BJ (cell line): Measurements from ENCODE around the gene CCDC181. TPM values are rescaled to one million over a fixed set of nuclear protein-coding genes. Genes with fewer than 3 reads are reported as not detected.

Experiments
- CTCF ChIA-PET: fragments of 350-600 bp; formaldehyde crosslinking; extraction: SDS; loops from one replicate; lab custom pipeline; 2021; ENCODE audit warnings: antibody characterized with exemption, inconsistent platforms; lab: Yijun Ruan, JAX
- POLR2A ChIA-PET: fragments of 300-600 bp; sonication (Branson Sonifier 250); formaldehyde crosslinking; extraction: SDS; loops from one replicate; lab custom pipeline; 2021; ENCODE audit warnings: antibody characterized with exemption; lab: Charles Lee
- DNase-seq: peaks from one replicate; pipeline ENCODE4 v3.0.0-alpha.2; 2011; ENCODE audit warnings: low read depth
- H3K27me3 ChIP-seq: 2 replicates; pipeline ENCODE4 v1.6.0; 2011; ENCODE audit warnings: low read length; ENCODE audit not compliant: control insufficient read depth, insufficient read depth
- H3K36me3 ChIP-seq: 2 replicates; pipeline ENCODE4 v1.5.1; 2011; ENCODE audit warnings: low read length; ENCODE audit not compliant: control insufficient read depth, insufficient read depth
- H3K4me3 ChIP-seq: 2 replicates; pipeline ENCODE4 v1.5.1; 2011; ENCODE audit warnings: low read depth, mild to moderate bottlenecking, control low read depth, low read length
- polyA minus RNA-seq: library from RNA; depleted of rRNA, polyadenylated mRNA; stranded (reverse); fragments of >200 nt; gene quantifications from 2 replicates; pipeline ENCODE4 v1.2.3, GENCODE V29; 2011; rRNA and poly(A)+ RNA removed
- polyA plus RNA-seq: library from polyadenylated mRNA; depleted of rRNA; stranded (reverse); fragments of >200 nt; gene quantifications from 2 replicates; pipeline ENCODE4 v1.2.3, GENCODE V29; 2011; rRNA removed
- TF ChIP-seq, protein P1 (sequence below): IDR thresholded peaks from 2 replicates; pipeline ENCODE4 v1.5.1; 2011; ENCODE audit warnings: low read depth, mild to moderate bottlenecking, control low read depth, inconsistent platforms, low read length, moderate library complexity; ENCODE audit not compliant: insufficient read depth

Gene CCDC181
- polyA plus RNA-seq (not detected in 2 replicates), polyA minus RNA-seq (not detected in 2 replicates)

DNA sequence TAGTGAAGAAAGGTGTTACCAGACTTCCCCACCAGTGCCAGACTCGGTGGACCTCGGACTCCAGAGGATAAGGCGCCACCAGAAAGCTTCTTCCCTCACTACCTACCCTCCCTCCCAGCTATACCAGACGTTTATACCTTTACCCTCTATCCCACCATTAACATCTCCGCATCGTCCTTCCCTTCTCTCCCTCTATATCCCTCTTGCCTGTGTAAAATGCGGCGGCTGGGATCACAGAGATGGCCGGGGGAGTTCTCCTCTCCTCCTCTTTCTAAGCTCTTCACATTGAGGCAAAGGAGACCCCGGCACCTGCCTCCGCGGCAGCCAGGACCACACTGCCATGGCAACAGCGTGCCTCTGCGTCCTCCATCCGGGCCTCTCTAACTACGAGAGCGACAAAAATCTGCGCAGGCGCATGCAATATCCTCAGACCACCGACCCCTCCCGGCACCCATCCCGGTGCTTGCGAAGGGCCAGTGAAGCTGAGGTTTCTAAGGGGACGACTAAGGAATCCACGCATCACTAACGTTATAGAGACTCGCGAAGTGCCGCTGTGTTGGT lies at the start of gene CCDC181:
TSS of gene CCDC181 (minus strand) at position 394 of the 561 bp plus-strand sequence. CDS start 2,547 bp downstream, outside the sequence.
- H3K4me3 ChIP-seq: peak within 1 kb of the TSS; percentile 22
- TF ChIP-seq, protein P1, sequence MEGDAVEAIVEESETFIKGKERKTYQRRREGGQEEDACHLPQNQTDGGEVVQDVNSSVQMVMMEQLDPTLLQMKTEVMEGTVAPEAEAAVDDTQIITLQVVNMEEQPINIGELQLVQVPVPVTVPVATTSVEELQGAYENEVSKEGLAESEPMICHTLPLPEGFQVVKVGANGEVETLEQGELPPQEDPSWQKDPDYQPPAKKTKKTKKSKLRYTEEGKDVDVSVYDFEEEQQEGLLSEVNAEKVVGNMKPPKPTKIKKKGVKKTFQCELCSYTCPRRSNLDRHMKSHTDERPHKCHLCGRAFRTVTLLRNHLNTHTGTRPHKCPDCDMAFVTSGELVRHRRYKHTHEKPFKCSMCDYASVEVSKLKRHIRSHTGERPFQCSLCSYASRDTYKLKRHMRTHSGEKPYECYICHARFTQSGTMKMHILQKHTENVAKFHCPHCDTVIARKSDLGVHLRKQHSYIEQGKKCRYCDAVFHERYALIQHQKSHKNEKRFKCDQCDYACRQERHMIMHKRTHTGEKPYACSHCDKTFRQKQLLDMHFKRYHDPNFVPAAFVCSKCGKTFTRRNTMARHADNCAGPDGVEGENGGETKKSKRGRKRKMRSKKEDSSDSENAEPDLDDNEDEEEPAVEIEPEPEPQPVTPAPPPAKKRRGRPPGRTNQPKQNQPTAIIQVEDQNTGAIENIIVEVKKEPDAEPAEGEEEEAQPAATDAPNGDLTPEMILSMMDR: no peak
- CTCF ChIA-PET: interaction anchor here (0.5 to 0.6 kb wide), 2 partner anchors 679 to 970 kb away, joined by 3 read pairs; no protein-coding TSS in a partner anchor
- DNase-seq: no peak
- POLR2A ChIA-PET: no interaction called here
- peaks cover 2% of the 10 kb centered on the region; the same call in 1 of the 2 replicates for H3K27me3 ChIP-seq
- no peaks in the 10 kb centered on the region for H3K36me3 ChIP-seq

DNA sequence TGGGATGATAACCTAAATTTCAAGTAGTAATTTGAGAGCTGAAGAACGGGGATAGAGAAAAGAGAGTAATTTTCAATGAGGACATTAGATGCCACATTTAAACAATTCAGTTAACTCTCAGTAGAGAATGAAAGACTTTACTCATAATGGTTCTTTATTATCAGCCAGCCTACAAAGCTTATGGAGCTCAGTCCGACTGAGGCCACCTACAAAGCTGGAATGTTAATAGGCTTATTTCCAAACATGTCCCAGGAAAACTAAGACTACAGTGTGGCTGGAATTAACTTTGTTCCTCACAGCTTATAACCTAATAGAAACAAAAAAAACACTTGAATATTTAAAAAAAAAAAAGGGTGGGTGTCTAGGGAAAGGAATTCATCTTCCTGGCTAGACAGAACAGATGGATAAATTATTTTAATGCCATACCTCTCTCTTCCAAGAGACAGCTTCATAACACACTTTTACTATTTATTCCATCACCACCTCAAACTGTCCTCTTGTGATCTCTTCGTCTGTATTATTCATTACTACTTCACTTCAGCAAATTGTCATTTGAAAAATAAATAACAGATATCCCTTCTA lies 48.6 kb upstream of the CCDC181 start:
- ChIA-PET POLR2A (no interaction called here), CTCF (interaction anchor here (1.6 kb wide), 1 partner anchor 74 kb away, joined by 3 read pairs; no protein-coding TSS in a partner anchor)
- Histone ChIP-seq H3K4me3 (no peak overlapping the region), H3K36me3 (0 out of 2 replicates have a peak, but pooled peaks cover 1% of the 10 kb centered on the region), H3K27me3 (no peaks in the 10 kb centered on the region)
- TF ChIP-seq, protein P1: no peak
- DNase-seq: no peak

DNA sequence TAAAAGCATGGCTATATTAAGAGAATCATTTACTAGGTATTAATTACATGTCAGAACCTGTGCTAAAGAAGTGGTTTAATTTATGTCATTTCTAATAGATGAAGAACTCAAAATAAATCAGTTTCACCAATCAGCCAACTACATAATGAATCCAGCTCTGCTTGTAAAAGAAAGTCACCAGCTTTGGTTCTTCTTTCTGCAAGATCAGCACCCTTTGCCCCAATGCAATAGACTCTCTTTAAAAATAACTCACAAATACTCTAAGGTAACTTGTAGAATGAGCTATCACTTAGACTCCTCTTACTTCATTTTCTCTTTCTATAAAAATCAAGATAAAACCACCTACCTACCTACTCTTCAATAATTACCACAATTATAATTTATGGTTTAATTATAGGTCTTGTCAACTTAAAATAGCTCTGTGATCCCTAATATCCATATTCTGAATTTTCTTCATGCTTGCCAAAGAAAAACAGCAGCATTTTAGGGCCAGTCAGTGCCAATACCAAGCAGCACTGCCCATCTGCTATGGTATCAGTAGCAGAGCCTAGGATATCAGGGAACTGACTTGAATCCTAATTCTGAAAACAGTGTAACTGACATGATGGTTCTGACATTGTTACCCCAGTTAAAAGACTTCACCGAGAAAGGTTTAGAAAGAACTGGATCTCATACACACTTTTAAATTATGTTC lies 47.2 kb upstream of the CCDC181 start:
- H3K36me3 ChIP-seq: 0 out of 2 replicates have a peak, but pooled peaks cover 1% of the 10 kb centered on the region
- no peak for DNase-seq
- ChIA-PET CTCF (interaction anchor here (0.9 to 3.4 kb wide), 2 partner anchors 9 to 72 kb away, joined by 4 to 11 read pairs; no protein-coding TSS in a partner anchor), POLR2A (interaction anchor here (0.6 kb wide), 1 partner anchor 12 kb away, joined by 3 read pairs; no protein-coding TSS in a partner anchor)
- H3K27me3 ChIP-seq: no peaks in the 10 kb centered on the region
- H3K4me3 ChIP-seq: no peak overlapping the region
- TF ChIP-seq, protein P1: no peak

DNA sequence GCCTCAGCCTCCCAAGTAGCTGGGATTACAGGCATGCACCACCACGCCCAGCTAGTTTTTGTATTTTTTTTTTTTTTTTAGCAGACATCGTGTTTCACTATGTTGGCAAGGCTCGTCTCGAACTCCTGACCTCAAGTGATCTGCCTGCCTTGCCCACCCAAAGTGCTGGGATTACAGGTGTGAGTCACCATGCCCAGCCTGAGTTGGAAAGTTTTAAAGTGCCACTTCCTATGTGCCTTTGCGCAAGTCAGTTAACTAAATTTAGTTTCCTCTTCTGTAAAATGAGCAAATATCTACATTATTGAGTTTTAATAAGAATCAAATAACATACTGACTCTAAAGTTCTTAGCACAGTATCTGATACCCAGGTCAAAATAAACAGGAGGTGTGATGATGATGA lies 46.1 kb upstream of the CCDC181 start:
- H3K4me3 ChIP-seq: no peak overlapping the region
- CTCF ChIA-PET: interaction anchor here (3.4 kb wide), 1 partner anchor 73 kb away, joined by 11 read pairs; no protein-coding TSS in a partner anchor
- 0 out of 2 replicates have a peak, but pooled peaks cover 1% of the 10 kb centered on the region for H3K36me3 ChIP-seq
- DNase-seq: no peak
- POLR2A ChIA-PET: no interaction called here
- no peaks in the 10 kb centered on the region for H3K27me3 ChIP-seq
- TF ChIP-seq, protein P1: no peak
